HG02884 (cell line): Measurements from ENCODE around the gene BTBD3.

Experiments
- ATAC-seq: cut with Tn5 transposase; IDR thresholded peaks from one replicate; pipeline ENCODE4 v1.9.1; 2021; ENCODE audit warnings: mild to moderate bottlenecking, moderate library complexity; ENCODE audit not compliant: unreplicated experiment

The BTBD3 gene

GRCh38 chr20:11917663-11918062 lies at the start of gene BTBD3:
TSS of gene BTBD3 (plus strand) at chr20:11917893. CDS start at chr20:11918276, 383 bp downstream.
- ATAC-seq: no peak

- ATAC-seq: no peak
Measured at GRCh38 chr20:11869641-11870040, 48.1 kb upstream of the BTBD3 start.

GRCh38 chr20:11870411-11870810 lies 47.3 kb upstream of the BTBD3 start:
- ATAC-seq: no peak

GRCh38 chr20:11876555-11876954 lies 41.1 kb upstream of the BTBD3 start:
- ATAC-seq: no peak

GRCh38 chr20:11880680-11881079 lies 37.0 kb upstream of the BTBD3 start:
- no peak for ATAC-seq

GRCh38 chr20:11881449-11881848 lies 36.2 kb upstream of the BTBD3 start:
- ATAC-seq: no peak

- ATAC-seq: no peak
Measured at GRCh38 chr20:11882651-11883050, 35.0 kb upstream of the BTBD3 start.

GRCh38 chr20:11888648-11889047 lies 29.0 kb upstream of the BTBD3 start:
- no peak for ATAC-seq

- ATAC-seq: peak; percentile 52
Measured at GRCh38 chr20:11890331-11891076, 27.2 kb upstream of the BTBD3 start.

- peak; percentile 26 for ATAC-seq
Measured at GRCh38 chr20:11891077-11891775, 26.5 kb upstream of the BTBD3 start.

- ATAC-seq: no peak
Measured at GRCh38 chr20:11891776-11892545, 25.7 kb upstream of the BTBD3 start.

GRCh38 chr20:11894062-11894461 lies 23.6 kb upstream of the BTBD3 start:
- ATAC-seq: no peak

- ATAC-seq: no peak
Measured at GRCh38 chr20:11895861-11896387, 21.8 kb upstream of the BTBD3 start.

- ATAC-seq: no peak
Measured at GRCh38 chr20:11901127-11901526, 16.6 kb upstream of the BTBD3 start.

- ATAC-seq: no peak
Measured at GRCh38 chr20:11902285-11902697, 15.4 kb upstream of the BTBD3 start.

- ATAC-seq: no peak
Measured at GRCh38 chr20:11905460-11906179, 12.1 kb upstream of the BTBD3 start.

- no peak for ATAC-seq
Measured at GRCh38 chr20:11906626-11907480, 10.8 kb upstream of the BTBD3 start.

- no peak for ATAC-seq
Measured at GRCh38 chr20:11907621-11908020, 10.1 kb upstream of the BTBD3 start.

- no peak for ATAC-seq
Measured at GRCh38 chr20:11912013-11912658, 5.6 kb upstream of the BTBD3 start.
